SU-DHL-6 (cell line): ENCODE results near the gene ANKRD39.

Experiments used
- CTCF ChIP-seq: fragments of 200-600 bp; sonication (generic); IDR thresholded peaks from one replicate; pipeline ENCODE4 v1.5.1; 2017; ENCODE audit warnings: antibody characterized with exemption, mild to moderate bottlenecking, low read length, moderate library complexity; ENCODE audit not compliant: insufficient read depth, poor library complexity, severe bottlenecking
- EZH2phosphoT487 ChIP-seq: fragments of 200-600 bp; sonication (generic), shearing (Covaris generic); conservative IDR thresholded peaks from 2 replicates; pipeline ENCODE4 v1.6.1; 2018; ENCODE audit warnings: mild to moderate bottlenecking, antibody characterized with exemption, low read length, moderate library complexity, mixed read lengths

GRCh38 chr2:96865654-96866053 is 7.8 kb upstream of the ANKRD39 start:
- TF ChIP-seq CTCF (no peak), EZH2phosphoT487 (no peak)
